ENCODE measurements around the gene CFI. TPM values are rescaled to one million over a fixed set of nuclear protein-coding genes. Genes with fewer than 3 reads are reported as not detected.

Gene CFI
- total and polyA plus RNA-seq, 7 experiments from 2014 or later, result not detected

DNA sequence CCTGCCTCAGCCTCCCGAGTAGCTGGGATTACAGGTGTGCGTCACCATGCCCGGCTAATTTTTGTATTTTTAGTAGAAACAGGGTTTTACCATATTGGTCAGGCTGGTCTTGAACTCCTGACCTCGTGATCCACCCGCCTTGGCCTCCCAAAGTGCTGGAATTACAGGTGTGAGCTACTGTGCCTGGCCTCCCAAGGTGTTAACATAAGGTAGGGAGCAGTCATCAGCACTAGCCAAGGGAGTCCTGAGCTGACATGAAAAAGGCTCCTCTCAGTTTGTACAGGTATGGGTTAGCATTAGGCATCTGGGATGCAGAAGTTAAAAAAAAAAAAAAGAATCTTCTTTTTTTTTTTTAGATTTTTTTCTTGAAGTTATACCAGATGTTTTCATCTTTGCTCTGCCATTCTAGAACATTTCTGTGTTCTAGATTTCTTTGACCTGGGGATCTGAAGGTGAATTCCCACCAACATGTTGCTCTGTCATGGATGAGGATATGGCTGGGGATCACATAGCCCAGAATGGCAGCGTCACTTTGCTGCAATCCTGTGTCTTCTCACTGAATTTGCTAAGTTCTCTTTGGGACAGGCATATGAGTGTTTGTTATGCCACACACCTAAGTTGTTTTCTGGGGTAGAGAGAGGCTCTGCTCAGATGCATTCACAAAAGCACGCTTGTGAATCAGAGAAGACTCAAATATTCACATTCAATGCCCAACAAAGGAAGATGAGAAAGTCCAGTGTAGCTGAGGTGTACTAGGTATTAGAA lies 47.5 kb downstream of the CFI start:
- peak in 6 of 9 donors; percentile 10 to 53 (median 36) for DNase-seq
- H3K4me3 Mint-ChIP-seq, result no peak overlapping the region

DNA sequence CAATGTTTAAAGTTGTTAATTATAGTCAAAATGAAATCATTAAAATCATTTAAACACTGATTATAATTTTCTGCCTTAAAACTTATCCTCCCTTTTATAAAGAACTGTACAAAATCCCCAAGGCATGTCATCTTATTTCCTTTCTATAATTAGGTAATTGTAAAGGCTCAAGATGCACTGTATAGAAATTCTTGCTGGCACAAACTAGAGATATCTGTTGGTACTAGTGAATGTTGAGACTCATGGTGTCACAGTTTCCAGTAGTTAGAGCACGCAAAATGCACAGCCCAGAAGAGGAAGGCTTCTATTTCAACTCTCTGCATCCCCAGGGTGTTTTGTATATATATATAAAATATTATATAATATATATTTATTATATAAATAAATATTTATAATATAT lies 49.3 kb downstream of the CFI start:
- ATAC-seq (no peak), DNase-seq (peak in 1 of 9 donors; percentile 7)
- Histone ChIP-seq H3K4me1 (ENCODE audit: control insufficient read depth in 2 of 2, insufficient read depth in 2 of 2, low read length in 2 of 2) (no peaks in the 10 kb centered on the region), H3K27me3 (ENCODE audit: control insufficient read depth in 2 of 2, insufficient read depth in 2 of 2, low read length in 2 of 2) (no peaks in the 10 kb centered on the region), H3K36me3 (ENCODE audit: control insufficient read depth in 2 of 3, insufficient read depth in 3 of 3, low read length in 3 of 3) (no peaks in the 10 kb centered on the region), H3K9me3 (ENCODE audit: control insufficient read depth in 2 of 3, low read length in 3 of 3) (no peaks in the 10 kb centered on the region), H3K4me3 (ENCODE audit: low read length) (no peak overlapping the region), H3K27ac (ENCODE audit: low read depth, low read length) (no peak overlapping the region)
- POLR2A ChIA-PET, result interaction anchor here (0.9 kb wide), 1 partner anchor 22 kb away, joined by 3 read pairs; the partner anchor contains the start of gene PLA2G12A
- Mint-ChIP-seq H3K27me3 (peaks cover 0 to 15% (median 6%) of the 10 kb centered on the region in 5 donors), H3K4me1 (no peaks in the 10 kb centered on the region), H3K9me3 (peaks cover 0 to 2% (median 0%) of the 10 kb centered on the region in 11 donors), H3K36me3 (no peaks in the 10 kb centered on the region), H3K4me3 (peak overlapping the region in 1 of 10 donors; percentile 7), H3K27ac (peak overlapping the region in 4 of 9 donors; percentile 18 to 43 (median 29))
- CTCF ChIA-PET, result interaction anchor here (1.8 kb wide), 1 partner anchor 319 kb away, joined by 4 read pairs; the partner anchor contains the start of gene SEC24B
- intact Hi-C loops (cut with micrococcal nuclease), result loop anchor here in 1 of 2 donors (5.0 kb wide), 1 partner anchor 65 kb away; the partner anchor contains the start of gene GAR1

More for the DNA sequence above, 47.5 kb downstream of the CFI start:
- H3K4me1 ChIP-seq (ENCODE audit: control insufficient read depth in 2 of 2, insufficient read depth in 2 of 2, low read length in 2 of 2), result no peaks in the 10 kb centered on the region
- H3K36me3 ChIP-seq (ENCODE audit: control insufficient read depth in 2 of 3, insufficient read depth in 3 of 3, low read length in 3 of 3), result no peaks in the 10 kb centered on the region
- CTCF ChIA-PET, result no interaction called here
- peaks cover 0 to 13% (median 6%) of the 10 kb centered on the region in 5 donors for H3K27me3 Mint-ChIP-seq
- no peaks in the 10 kb centered on the region for H3K9me3 ChIP-seq (ENCODE audit: control insufficient read depth in 2 of 3, low read length in 3 of 3)
- ATAC-seq, result peak; percentile 10
- H3K27ac ChIP-seq (ENCODE audit: low read depth, low read length), result no peak overlapping the region
- H3K4me3 ChIP-seq (ENCODE audit: low read length), result no peak overlapping the region
- peaks cover 0 to 2% (median 0%) of the 10 kb centered on the region in 11 donors for H3K9me3 Mint-ChIP-seq
- no peaks in the 10 kb centered on the region for H3K27me3 ChIP-seq (ENCODE audit: control insufficient read depth in 2 of 2, insufficient read depth in 2 of 2, low read length in 2 of 2)
- H3K27ac Mint-ChIP-seq, result peak overlapping the region in 3 of 9 donors; percentile 21 to 48 (median 29)
- POLR2A ChIA-PET, result no interaction called here
- intact Hi-C loops (cut with micrococcal nuclease), result loop anchor here in 1 of 2 donors (5.0 kb wide), 1 partner anchor 63 kb away; the partner anchor contains the start of gene GAR1
- H3K4me1 Mint-ChIP-seq, result no peaks in the 10 kb centered on the region
- H3K36me3 Mint-ChIP-seq, result no peaks in the 10 kb centered on the region

DNA sequence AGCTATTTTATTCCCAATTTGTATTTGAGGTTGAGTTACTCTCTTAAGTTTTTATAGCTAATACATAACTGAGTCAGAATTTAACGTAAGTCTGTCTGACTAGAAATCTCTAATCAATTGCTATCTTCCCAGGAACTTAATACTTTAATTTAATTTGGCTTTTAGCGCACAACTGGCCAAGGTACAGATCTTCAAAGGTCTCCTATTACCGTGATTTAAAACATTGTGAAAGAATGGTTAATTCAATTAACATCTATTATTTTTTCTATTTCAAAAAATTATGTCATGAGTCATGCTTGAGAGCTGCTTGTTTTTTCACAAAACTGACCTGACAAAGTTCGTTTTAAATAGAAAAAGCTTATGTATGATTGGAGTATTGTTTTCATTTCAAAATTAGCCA lies 49.9 kb downstream of the CFI start:
- H3K4me3 Mint-ChIP-seq, result no peak overlapping the region
- no peaks in the 10 kb centered on the region for H3K4me1 Mint-ChIP-seq
- H3K9me3 Mint-ChIP-seq, result peaks cover 0 to 2% (median 0%) of the 10 kb centered on the region in 11 donors
- no peaks in the 10 kb centered on the region for H3K36me3 Mint-ChIP-seq
- Histone ChIP-seq H3K27me3 (ENCODE audit: control insufficient read depth in 2 of 2, insufficient read depth in 2 of 2, low read length in 2 of 2) (no peaks in the 10 kb centered on the region), H3K4me1 (ENCODE audit: control insufficient read depth in 2 of 2, insufficient read depth in 2 of 2, low read length in 2 of 2) (no peaks in the 10 kb centered on the region), H3K27ac (ENCODE audit: low read depth, low read length) (no peak overlapping the region), H3K9me3 (ENCODE audit: control insufficient read depth in 2 of 3, low read length in 3 of 3) (no peaks in the 10 kb centered on the region), H3K4me3 (ENCODE audit: low read length) (no peak overlapping the region), H3K36me3 (ENCODE audit: control insufficient read depth in 2 of 3, insufficient read depth in 3 of 3, low read length in 3 of 3) (no peaks in the 10 kb centered on the region)
- DNase-seq (no peak), ATAC-seq (no peak)
- ChIA-PET POLR2A (interaction anchor here (0.9 kb wide), 1 partner anchor 22 kb away, joined by 3 read pairs; the partner anchor contains the start of gene PLA2G12A), CTCF (interaction anchor here (0.6 to 1.8 kb wide), 3 partner anchors 9 to 318 kb away, joined by 3 to 4 read pairs (median 3); partner anchors contain the start of genes MCUB and SEC24B)
- H3K27me3 Mint-ChIP-seq, result peaks cover 0 to 17% (median 6%) of the 10 kb centered on the region in 5 donors
- intact Hi-C loops (cut with micrococcal nuclease), result loop anchor here in 1 of 2 donors (5.0 kb wide), 1 partner anchor 65 kb away; the partner anchor contains the start of gene GAR1
- no peak overlapping the region for H3K27ac Mint-ChIP-seq

DNA sequence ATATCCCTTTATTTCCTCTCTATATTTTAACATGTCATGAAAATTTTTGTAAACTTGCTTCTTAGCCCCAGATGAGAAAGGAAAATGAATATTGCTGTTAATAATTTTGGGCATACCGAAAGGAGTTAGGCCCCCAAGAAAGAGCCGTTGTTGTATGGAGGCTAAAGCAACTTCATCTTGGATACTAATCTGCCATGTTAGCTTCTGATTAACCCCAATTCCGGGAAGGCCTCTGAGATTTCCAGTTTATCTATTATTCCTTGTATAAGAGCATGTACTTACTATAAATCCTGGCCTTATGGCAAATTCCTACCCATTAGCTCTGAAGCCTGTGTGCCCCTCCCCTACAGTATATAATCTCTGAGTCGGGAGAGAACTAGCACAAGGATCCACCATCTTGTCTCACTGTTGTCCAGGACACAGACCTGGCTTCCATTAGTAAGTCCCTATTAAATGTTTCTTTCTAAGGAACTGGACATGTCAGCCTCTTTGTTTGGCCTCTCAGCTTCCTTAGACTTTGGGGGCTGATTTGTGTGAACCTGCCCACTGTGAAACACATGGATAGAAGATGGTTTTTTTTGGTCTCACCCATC lies 51.1 kb downstream of the CFI start:
- Mint-ChIP-seq H3K27me3 (peaks cover 0 to 21% (median 0%) of the 10 kb centered on the region in 5 donors), H3K27ac (no peak overlapping the region), H3K9me3 (peaks cover 0 to 2% (median 0%) of the 10 kb centered on the region in 11 donors), H3K36me3 (no peaks in the 10 kb centered on the region), H3K4me1 (no peaks in the 10 kb centered on the region), H3K4me3 (no peak overlapping the region)
- DNase-seq (no peak), ATAC-seq (no peak)
- POLR2A ChIA-PET, result no interaction called here
- CTCF ChIA-PET, result interaction anchor here (1.8 kb wide), 1 partner anchor 317 kb away, joined by 4 read pairs; the partner anchor contains the start of gene SEC24B
- Histone ChIP-seq H3K4me3 (ENCODE audit: low read length) (no peak overlapping the region), H3K27ac (ENCODE audit: low read depth, low read length) (no peak overlapping the region), H3K9me3 (ENCODE audit: control insufficient read depth in 2 of 3, low read length in 3 of 3) (no peaks in the 10 kb centered on the region), H3K36me3 (ENCODE audit: control insufficient read depth in 2 of 3, insufficient read depth in 3 of 3, low read length in 3 of 3) (no peaks in the 10 kb centered on the region), H3K27me3 (ENCODE audit: control insufficient read depth in 2 of 2, insufficient read depth in 2 of 2, low read length in 2 of 2) (no peaks in the 10 kb centered on the region), H3K4me1 (ENCODE audit: control insufficient read depth in 2 of 2, insufficient read depth in 2 of 2, low read length in 2 of 2) (no peaks in the 10 kb centered on the region)
- intact Hi-C loops (cut with micrococcal nuclease), result loop anchor here in 1 of 2 donors (5.0 kb wide), 1 partner anchor 67 kb away; the partner anchor contains the start of gene GAR1

DNA sequence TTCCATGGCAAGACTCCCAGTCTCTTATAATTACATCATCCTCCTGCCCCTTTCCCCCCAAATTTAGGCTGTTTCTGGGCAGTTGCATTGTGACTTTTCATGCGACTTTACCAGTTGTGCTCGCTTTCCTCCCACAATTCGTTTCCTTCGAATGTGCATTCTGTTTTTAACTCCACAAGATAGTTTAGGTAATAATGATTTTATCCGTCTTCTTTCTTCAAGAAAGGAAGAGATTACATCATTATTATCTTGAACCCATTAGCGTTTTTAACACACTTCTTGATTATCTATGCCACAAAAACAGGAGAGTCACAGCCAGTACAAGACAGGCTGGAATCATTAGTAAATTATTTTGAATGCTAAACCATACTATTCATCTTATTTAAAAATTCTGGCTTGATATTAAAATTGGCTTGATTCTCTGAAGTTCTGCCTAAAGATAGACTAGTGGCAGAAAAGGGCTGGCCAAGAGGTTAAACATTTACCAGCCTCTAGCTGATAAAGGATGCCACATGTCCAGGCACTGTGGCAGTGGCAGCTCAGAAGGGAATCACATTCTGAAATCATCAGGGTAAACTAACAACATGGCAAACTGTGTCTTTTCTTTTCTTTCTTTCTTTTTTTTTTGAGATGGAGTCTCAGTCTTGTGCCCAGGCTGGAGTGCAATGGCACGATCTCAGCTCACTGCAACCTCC lies 52.3 kb downstream of the CFI start:
- peaks cover 0 to 2% (median 0%) of the 10 kb centered on the region in 11 donors for H3K9me3 Mint-ChIP-seq
- H3K4me3 Mint-ChIP-seq, result no peak overlapping the region
- Histone ChIP-seq H3K4me3 (ENCODE audit: low read length) (no peak overlapping the region), H3K27ac (ENCODE audit: low read depth, low read length) (no peak overlapping the region), H3K36me3 (ENCODE audit: control insufficient read depth in 2 of 3, insufficient read depth in 3 of 3, low read length in 3 of 3) (no peaks in the 10 kb centered on the region), H3K4me1 (ENCODE audit: control insufficient read depth in 2 of 2, insufficient read depth in 2 of 2, low read length in 2 of 2) (no peaks in the 10 kb centered on the region), H3K27me3 (ENCODE audit: control insufficient read depth in 2 of 2, insufficient read depth in 2 of 2, low read length in 2 of 2) (no peaks in the 10 kb centered on the region), H3K9me3 (ENCODE audit: control insufficient read depth in 2 of 3, low read length in 3 of 3) (no peaks in the 10 kb centered on the region)
- ATAC-seq (no peak), DNase-seq (no peak)
- H3K4me1 Mint-ChIP-seq, result no peaks in the 10 kb centered on the region
- ChIA-PET CTCF (interaction anchor here (0.6 kb wide), 1 partner anchor 8 kb away, joined by 4 read pairs; no protein-coding TSS in a partner anchor), POLR2A (no interaction called here)
- no peaks in the 10 kb centered on the region for H3K36me3 Mint-ChIP-seq
- intact Hi-C loops (cut with micrococcal nuclease), result loop anchor here in 1 of 2 donors (5.0 kb wide), 1 partner anchor 68 kb away; the partner anchor contains the start of gene GAR1
- no peak overlapping the region for H3K27ac Mint-ChIP-seq
- peaks cover 0 to 24% (median 0%) of the 10 kb centered on the region in 5 donors for H3K27me3 Mint-ChIP-seq

DNA sequence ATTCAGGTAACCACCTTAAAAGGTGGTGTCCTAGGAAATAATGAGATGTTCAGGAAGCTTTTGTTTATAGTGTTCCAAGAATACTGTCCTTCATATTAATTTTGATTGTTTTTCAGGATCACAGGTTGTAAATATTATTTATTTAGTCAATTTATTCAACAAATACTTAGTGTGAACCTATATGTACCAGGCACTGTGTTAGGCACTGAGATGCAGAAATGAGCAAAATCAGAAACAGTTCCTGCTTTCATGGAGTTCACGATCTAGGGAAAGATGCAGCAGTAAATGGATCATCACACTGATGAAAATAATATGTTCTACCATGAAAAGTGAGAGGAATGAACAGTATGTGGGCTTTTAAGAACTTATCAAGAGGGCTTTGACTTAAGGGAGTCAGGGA lies 53.7 kb downstream of the CFI start:
- DNase-seq (no peak), ATAC-seq (no peak)
- no peak overlapping the region for H3K27ac Mint-ChIP-seq
- no peak overlapping the region for H3K4me3 Mint-ChIP-seq
- ChIA-PET POLR2A (no interaction called here), CTCF (no interaction called here)
- H3K4me3 ChIP-seq (ENCODE audit: low read length), result no peak overlapping the region
- H3K4me1 Mint-ChIP-seq, result no peaks in the 10 kb centered on the region
- H3K27ac ChIP-seq (ENCODE audit: low read depth, low read length), result no peak overlapping the region
- H3K9me3 Mint-ChIP-seq, result peaks cover 0 to 2% (median 0%) of the 10 kb centered on the region in 11 donors
- H3K4me1 ChIP-seq (ENCODE audit: control insufficient read depth in 2 of 2, insufficient read depth in 2 of 2, low read length in 2 of 2), result no peaks in the 10 kb centered on the region
- no peaks in the 10 kb centered on the region for H3K27me3 ChIP-seq (ENCODE audit: control insufficient read depth in 2 of 2, insufficient read depth in 2 of 2, low read length in 2 of 2)
- H3K36me3 Mint-ChIP-seq, result no peaks in the 10 kb centered on the region
- intact Hi-C loops (cut with micrococcal nuclease), result no loop called here
- H3K9me3 ChIP-seq (ENCODE audit: control insufficient read depth in 2 of 3, low read length in 3 of 3), result no peaks in the 10 kb centered on the region
- H3K36me3 ChIP-seq (ENCODE audit: control insufficient read depth in 2 of 3, insufficient read depth in 3 of 3, low read length in 3 of 3), result no peaks in the 10 kb centered on the region
- peaks cover 0 to 33% (median 0%) of the 10 kb centered on the region in 5 donors for H3K27me3 Mint-ChIP-seq
